GM12865 (cell line): Measurements from ENCODE around the gene PAPSS2.

Experiments
- DNase-seq: peaks from one replicate; pipeline ENCODE4 v3.0.0; 2010; ENCODE audit warnings: low read depth
- H3K4me3 ChIP-seq: 2 replicates; pipeline ENCODE4 v1.5.1; 2011; ENCODE audit warnings: mild to moderate bottlenecking, low read depth, low read length, control low read depth
- CTCF ChIP-seq: IDR thresholded peaks from 2 replicates; pipeline ENCODE4 v1.5.1; 2011; ENCODE audit warnings: low read length, control low read depth, low read depth, inconsistent platforms; ENCODE audit not compliant: insufficient read depth; ENCODE audit errors: missing control alignments

The PAPSS2 gene

GRCh38 chr10:87660484-87661133 is 931 bp downstream of the PAPSS2 start:
- no peak for DNase-seq
- no peak for TF ChIP-seq CTCF
- peak overlapping the region; percentile 67 for H3K4me3 ChIP-seq

- TF ChIP-seq CTCF: no peak
Observed at GRCh38 chr10:87661861-87662785, 2.4 kb downstream of the PAPSS2 start.

GRCh38 chr10:87664276-87664701 is 4.6 kb downstream of the PAPSS2 start:
- no peak for TF ChIP-seq CTCF
- no peak overlapping the region for H3K4me3 ChIP-seq
- no peak for DNase-seq

More at GRCh38 chr10:87661861-87662785, 2.4 kb downstream of the PAPSS2 start:
- no peak overlapping the region for H3K4me3 ChIP-seq
- no peak for DNase-seq

- no peak overlapping the region for H3K4me3 ChIP-seq
- DNase-seq: no peak
- no peak for TF ChIP-seq CTCF
Observed at GRCh38 chr10:87667493-87667892, 7.8 kb downstream of the PAPSS2 start.

- no peak for DNase-seq
- no peak for TF ChIP-seq CTCF
- no peak overlapping the region for H3K4me3 ChIP-seq
Observed at GRCh38 chr10:87668324-87669074, 8.8 kb downstream of the PAPSS2 start.

- no peak overlapping the region for H3K4me3 ChIP-seq
- no peak for DNase-seq
- TF ChIP-seq CTCF: no peak
Observed at GRCh38 chr10:87669752-87670151, 10.1 kb downstream of the PAPSS2 start.
